Natural killer cell (primary cell): Measurements from ENCODE around the gene ANKRD44. TPM values are rescaled to one million over a fixed set of nuclear protein-coding genes. Genes with fewer than 3 reads are reported as not detected.

Experiments used
- ATAC-seq, 3 donors: fragments of 150-1000 bp in 2 of 3; fragments of 200-7000 bp in 1 of 3; cut with Tn5 transposase; 1 replicate in 1 of 3; 2 replicates in 2 of 3; pipeline ENCODE4 v1.10.0; 2021; ENCODE audit warnings: mild to moderate bottlenecking in 2 of 3, moderate library complexity in 2 of 3
- DNase-seq, 2 donors: peaks; one replicate each; pipeline versions ENCODE4 v3.0.0 to v3.0.0-alpha.2; 2013 to 2021; ENCODE audit warnings: mixed read lengths in 1 of 2
- H3K27ac ChIP-seq: one replicate; pipeline ENCODE4 v1.5.1; 2013; ENCODE audit warnings: mild to moderate bottlenecking, low read length
- H3K27me3 ChIP-seq: one replicate; pipeline ENCODE4 v1.6.1; 2013; ENCODE audit warnings: low read length; ENCODE audit not compliant: control insufficient read depth, insufficient read depth
- H3K36me3 ChIP-seq: one replicate; pipeline ENCODE4 v1.6.1; 2013; ENCODE audit warnings: low read length; ENCODE audit not compliant: control insufficient read depth, insufficient read depth
- H3K4me1 ChIP-seq: one replicate; pipeline ENCODE4 v1.6.1; 2013; ENCODE audit warnings: low read length; ENCODE audit not compliant: control insufficient read depth, insufficient read depth
- H3K4me3 ChIP-seq: one replicate; pipeline ENCODE4 v1.5.1; 2013; ENCODE audit warnings: low read length
- H3K9me3 ChIP-seq: one replicate; pipeline ENCODE4 v1.6.1; 2013; ENCODE audit warnings: low read length; ENCODE audit not compliant: control insufficient read depth, insufficient read depth
- H3K27ac Mint-ChIP-seq, 2 donors: one replicate each; pipeline ENCODE4 v1.8.0; 2022; ENCODE audit warnings: mild to moderate bottlenecking in 2 of 2, mixed read lengths in 2 of 2, moderate library complexity in 1 of 2
- H3K27me3 Mint-ChIP-seq, 2 donors: one replicate each; pipeline ENCODE4 v1.8.0; 2022; ENCODE audit warnings: low read depth in 2 of 2, mixed read lengths in 2 of 2
- H3K36me3 Mint-ChIP-seq: one replicate; pipeline ENCODE4 v1.8.0; 2022; ENCODE audit warnings: mixed read lengths
- H3K4me1 Mint-ChIP-seq, 2 donors: one replicate each; pipeline ENCODE4 v1.8.0; 2022; ENCODE audit warnings: mixed read lengths in 2 of 2
- H3K4me3 Mint-ChIP-seq: one replicate; pipeline ENCODE4 v1.8.0; 2022; ENCODE audit warnings: mild to moderate bottlenecking, moderate library complexity, mixed read lengths
- H3K9me3 Mint-ChIP-seq, 2 donors: one replicate each; pipeline ENCODE4 v1.8.0; 2022; ENCODE audit warnings: mixed read lengths in 2 of 2
- WGBS: methylation state at CpG from one replicate; pipeline ENCODE4 v1.1.7; 2013; ENCODE audit warnings: missing lambda C conversion rate; ENCODE audit not compliant: insufficient coverage; 5-methylcytosine and 5-hydroxymethylcytosine counted together
- intact Hi-C: fragments of 100-400 bp; cut with micrococcal nuclease; formaldehyde crosslinking; loops from one replicate; pipeline ENCODE4 v1.14.2; 2022
- total RNA-seq, 4 donors: library from RNA; stranded (reverse); fragments of 120-200 nt in 1 of 4; gene quantifications; one replicate each; pipeline versions ENCODE4 v1.2.3 to v1.2.4, GENCODE V29; 2013 to 2022
- TF ChIP-seq, protein P1 (sequence below): fragments of 200-600 bp; IDR thresholded peaks from one replicate; pipeline ENCODE4 v1.8.0; 2022; ENCODE audit warnings: antibody characterized with exemption

ANKRD44 gene
- total RNA-seq, 3 donors from 2014 or later (not counting 1 experiment from before 2014, with no cell fraction given) = 252 to 376 (median 311) TPM

DNA sequence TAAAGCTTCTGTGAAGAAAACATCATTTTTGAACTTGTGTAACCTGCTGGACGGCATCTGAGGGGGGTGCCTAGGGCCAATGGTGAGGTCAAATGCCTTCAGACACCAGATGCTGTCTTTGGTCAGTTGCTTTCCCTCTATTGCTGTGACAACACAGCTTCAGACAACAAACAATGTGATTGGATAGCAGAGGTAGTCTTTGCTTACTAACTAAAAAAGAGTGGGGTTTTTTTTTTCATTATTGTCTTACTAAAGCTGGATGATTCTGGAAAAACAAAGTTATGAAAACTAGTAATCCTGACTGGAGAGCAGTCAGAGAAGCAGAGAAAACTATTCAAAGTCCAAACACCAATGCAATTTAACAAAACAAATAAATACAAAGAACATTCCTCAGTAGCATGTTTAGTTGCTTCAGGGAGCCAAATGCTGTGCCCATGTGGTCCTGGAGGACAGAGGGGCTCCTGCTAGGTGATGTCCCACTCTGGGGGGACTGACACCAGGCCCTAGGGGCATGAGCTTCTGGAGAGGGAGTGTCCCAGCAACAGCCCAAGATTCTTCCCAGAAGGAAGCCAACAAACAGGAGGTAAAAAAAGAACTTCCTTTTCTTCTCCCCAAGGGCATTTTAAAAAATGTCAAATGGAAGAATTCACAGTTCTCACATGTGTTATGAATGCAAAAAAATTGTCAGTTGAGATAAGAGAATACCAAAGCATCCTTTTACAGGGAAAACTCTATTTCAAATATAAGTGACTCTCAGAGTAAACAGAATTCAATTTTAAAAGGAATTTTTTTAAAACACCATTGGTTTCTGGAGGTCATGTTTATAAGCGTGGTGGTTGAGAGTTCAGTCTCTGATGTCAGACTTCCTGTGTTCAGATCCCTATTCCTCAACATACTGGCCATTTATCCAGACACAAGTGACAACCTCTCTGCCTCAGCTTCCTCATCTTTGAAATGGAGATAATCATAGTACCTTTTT lies 203.0 kb downstream of the ANKRD44 start:
- Mint-ChIP-seq H3K27me3 (no peaks in the 10 kb centered on the region), H3K36me3 (no peaks in the 10 kb centered on the region), H3K9me3 (no peaks in the 10 kb centered on the region), H3K27ac (peak overlapping the region; percentile 61 to 79), H3K4me1 (peaks cover 2 to 12% of the 10 kb centered on the region in 2 donors), H3K4me3 (no peak overlapping the region)
- intact Hi-C loops = no loop called here
- no peak for ATAC-seq
- Histone ChIP-seq H3K27ac (no peak overlapping the region), H3K36me3 (peaks cover 54% of the 10 kb centered on the region), H3K9me3 (no peaks in the 10 kb centered on the region), H3K4me1 (no peaks in the 10 kb centered on the region), H3K4me3 (no peak overlapping the region), H3K27me3 (no peaks in the 10 kb centered on the region)
- DNase-seq = no peak
- WGBS = 100% methylated on average over 1 of the region's 2 CpGs
- TF ChIP-seq, protein P1, sequence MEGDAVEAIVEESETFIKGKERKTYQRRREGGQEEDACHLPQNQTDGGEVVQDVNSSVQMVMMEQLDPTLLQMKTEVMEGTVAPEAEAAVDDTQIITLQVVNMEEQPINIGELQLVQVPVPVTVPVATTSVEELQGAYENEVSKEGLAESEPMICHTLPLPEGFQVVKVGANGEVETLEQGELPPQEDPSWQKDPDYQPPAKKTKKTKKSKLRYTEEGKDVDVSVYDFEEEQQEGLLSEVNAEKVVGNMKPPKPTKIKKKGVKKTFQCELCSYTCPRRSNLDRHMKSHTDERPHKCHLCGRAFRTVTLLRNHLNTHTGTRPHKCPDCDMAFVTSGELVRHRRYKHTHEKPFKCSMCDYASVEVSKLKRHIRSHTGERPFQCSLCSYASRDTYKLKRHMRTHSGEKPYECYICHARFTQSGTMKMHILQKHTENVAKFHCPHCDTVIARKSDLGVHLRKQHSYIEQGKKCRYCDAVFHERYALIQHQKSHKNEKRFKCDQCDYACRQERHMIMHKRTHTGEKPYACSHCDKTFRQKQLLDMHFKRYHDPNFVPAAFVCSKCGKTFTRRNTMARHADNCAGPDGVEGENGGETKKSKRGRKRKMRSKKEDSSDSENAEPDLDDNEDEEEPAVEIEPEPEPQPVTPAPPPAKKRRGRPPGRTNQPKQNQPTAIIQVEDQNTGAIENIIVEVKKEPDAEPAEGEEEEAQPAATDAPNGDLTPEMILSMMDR = no peak

DNA sequence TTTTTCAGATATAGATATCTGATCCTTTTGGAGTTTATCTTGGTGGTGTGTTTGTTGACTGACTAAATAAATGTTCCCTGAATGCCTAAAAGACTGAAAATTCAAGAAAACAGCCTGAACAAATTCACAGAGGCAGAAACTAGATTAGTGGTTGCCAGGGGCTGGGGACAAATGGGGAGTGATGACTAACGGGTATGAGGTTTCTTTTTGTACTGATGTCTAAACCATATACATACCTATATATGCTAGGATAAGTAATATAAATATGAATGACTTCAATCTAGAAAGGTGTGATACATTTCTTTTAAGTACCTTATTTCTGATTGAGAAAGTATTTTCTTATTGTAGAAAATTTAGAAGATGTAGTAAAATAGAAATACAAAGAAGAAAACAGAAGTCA lies 207.2 kb downstream of the ANKRD44 start:
- H3K27me3 ChIP-seq = no peaks in the 10 kb centered on the region
- ATAC-seq (no peak), DNase-seq (no peak)
- H3K36me3 ChIP-seq = peaks cover 57% of the 10 kb centered on the region
- no peak overlapping the region for H3K27ac ChIP-seq
- Mint-ChIP-seq H3K4me1 (peaks cover 22 to 36% of the 10 kb centered on the region in 2 donors), H3K9me3 (no peaks in the 10 kb centered on the region), H3K36me3 (peaks cover 11% of the 10 kb centered on the region), H3K27me3 (no peaks in the 10 kb centered on the region), H3K4me3 (no peak overlapping the region), H3K27ac (peak overlapping the region; percentile 24 to 73)
- no peak overlapping the region for H3K4me3 ChIP-seq
- H3K4me1 ChIP-seq = no peaks in the 10 kb centered on the region
- no peaks in the 10 kb centered on the region for H3K9me3 ChIP-seq
- WGBS = no CpG with 5 or more reads among the region's 1 CpG
- intact Hi-C loops = no loop called here
- TF ChIP-seq, protein P1 = no peak

DNA sequence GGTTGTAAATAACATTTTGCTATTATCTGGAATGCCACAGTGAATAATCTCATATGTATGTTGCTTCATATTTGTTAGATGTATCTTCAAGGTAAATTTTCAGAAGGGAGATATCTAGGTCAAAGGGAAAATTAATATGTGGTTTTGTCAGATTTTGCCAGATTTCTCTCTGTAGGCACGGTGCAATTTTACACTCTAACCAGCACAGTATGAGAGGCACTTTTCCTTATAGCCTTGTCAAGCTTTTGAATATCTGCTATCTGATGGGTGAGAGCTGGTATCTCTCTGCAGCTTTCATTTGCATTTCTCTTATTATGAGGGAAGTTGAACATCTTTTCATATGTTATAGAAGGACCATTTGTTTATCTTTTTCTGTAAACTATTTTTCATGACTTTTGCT lies 208.3 kb downstream of the ANKRD44 start:
- H3K27ac Mint-ChIP-seq = peak overlapping the region; percentile 73 to 79
- DNase-seq (no peak), ATAC-seq (peak in 2 of 3 donors; percentile 26 to 55)
- Histone ChIP-seq H3K4me1 (no peaks in the 10 kb centered on the region), H3K4me3 (no peak overlapping the region), H3K27ac (no peak overlapping the region), H3K9me3 (no peaks in the 10 kb centered on the region), H3K36me3 (peaks cover 56% of the 10 kb centered on the region), H3K27me3 (no peaks in the 10 kb centered on the region)
- TF ChIP-seq, protein P1 = no peak
- H3K9me3 Mint-ChIP-seq = no peaks in the 10 kb centered on the region
- H3K36me3 Mint-ChIP-seq = peaks cover 21% of the 10 kb centered on the region
- H3K4me3 Mint-ChIP-seq = peak overlapping the region; percentile 51
- peaks cover 31 to 43% of the 10 kb centered on the region in 2 donors for H3K4me1 Mint-ChIP-seq
- intact Hi-C loops = no loop called here
- no CpG with 5 or more reads among the region's 1 CpG for WGBS
- H3K27me3 Mint-ChIP-seq = no peaks in the 10 kb centered on the region
